GM18508 (cell line): ENCODE measurements around the gene SERINC1.

Experiments
- ATAC-seq: cut with Tn5 transposase; IDR thresholded peaks from one replicate; pipeline ENCODE4 v1.9.1; 2021; ENCODE audit warnings: moderate number of reproducible peaks; ENCODE audit not compliant: insufficient read depth, unreplicated experiment

SERINC1 gene

GRCh38 chr6:122399055-122399347 lies 72.6 kb downstream of the SERINC1 start:
- ATAC-seq = no peak

GRCh38 chr6:122394016-122394415 lies 77.6 kb downstream of the SERINC1 start:
- no peak for ATAC-seq

GRCh38 chr6:122393351-122393896 lies 78.2 kb downstream of the SERINC1 start:
- no peak for ATAC-seq
